GM12878 (cell line): ENCODE data around the gene LRP3. TPM values are rescaled to one million over a fixed set of nuclear protein-coding genes. Genes with fewer than 3 reads are reported as not detected.

Source experiments
- ATAC-seq: fragments of 200-7000 bp; cut with Tn5 transposase; 3 replicates; pipeline ENCODE4 v1.9.1; 2020; ENCODE audit warnings: mild to moderate bottlenecking, moderate library complexity
- BruUV-seq: library from RNA; stranded (reverse); fragments of 400-500 nt; replicated peaks from 2 replicates; lab custom pipeline; 2021; lab: Mats Ljungman, UMichigan
- CTCF ChIA-PET: fragments of 300-600 bp; sonication (Branson Sonifier 250); formaldehyde crosslinking; extraction: SDS; loops from one replicate; lab custom pipeline; 2021; ENCODE audit warnings: inconsistent platforms; lab: Yijun Ruan, JAX
- POLR2A ChIA-PET: fragments of 350-600 bp; formaldehyde crosslinking; extraction: SDS; loops from one replicate; lab custom pipeline; 2021; ENCODE audit warnings: inconsistent platforms; lab: Charles Lee
- RAD21 ChIA-PET: fragments of 300-600 bp; sonication (Branson Sonifier 250); formaldehyde crosslinking; loops from one replicate; lab custom pipeline; 2023; ENCODE audit warnings: antibody characterized with exemption; ENCODE audit not compliant: unreplicated experiment; lab: Charles Lee
- SMC1A ChIA-PET: fragments of 300-600 bp; sonication (Branson Sonifier 250); formaldehyde crosslinking; loops from one replicate; lab custom pipeline; 2023; ENCODE audit not compliant: unreplicated experiment, uncharacterized antibody; lab: Charles Lee
- DNase-seq: peaks from one replicate; pipeline ENCODE4 v3.0.0-alpha.2; 2011; ENCODE audit warnings: low read depth, low spot score
- FAIRE-seq: peaks from 3 replicates; lab custom pipeline; 2011; peaks lifted over from hg19 to GRCh38; lab: Jason Lieb, UNC
- H2AFZ ChIP-seq: 2 replicates; pipeline ENCODE4 v1.6.0; 2011; ENCODE audit warnings: low read depth, low read length, control low read depth; ENCODE audit not compliant: control insufficient read depth
- H3K27ac ChIP-seq: 2 replicates; pipeline ENCODE4 v1.5.1; 2011; ENCODE audit warnings: control low read depth; ENCODE audit not compliant: control insufficient read depth, insufficient read depth
- H3K27me3 ChIP-seq, 2 experiments: replicated peaks in 1 of 2; 2 replicates each; pipeline versions ENCODE4 v1.6.0 to v1.6.1; 2011; ENCODE audit warnings: low read length in 1 of 2; ENCODE audit not compliant: control insufficient read depth in 2 of 2, insufficient read depth in 2 of 2
- H3K36me3 ChIP-seq, 2 experiments: 2 replicates each; pipeline ENCODE4 v1.5.1; 2011; ENCODE audit warnings: low read length in 1 of 2; ENCODE audit not compliant: control insufficient read depth in 2 of 2, insufficient read depth in 2 of 2
- H3K4me1 ChIP-seq: 2 replicates; pipeline ENCODE4 v1.6.1; 2011; ENCODE audit warnings: mild to moderate bottlenecking, low read length, moderate library complexity, mixed read lengths; ENCODE audit not compliant: control insufficient read depth, insufficient read depth
- H3K4me2 ChIP-seq: 2 replicates; pipeline ENCODE4 v1.6.0; 2011; ENCODE audit warnings: control low read depth; ENCODE audit not compliant: control insufficient read depth, insufficient read depth
- H3K4me3 ChIP-seq: fragments of 200-600 bp; sonication (generic); 2 replicates; pipeline ENCODE4 v1.5.1; 2016
- H3K79me2 ChIP-seq: 2 replicates; pipeline ENCODE4 v1.6.0; 2011; ENCODE audit warnings: low read length; ENCODE audit not compliant: control insufficient read depth, insufficient read depth
- H3K9ac ChIP-seq: 2 replicates; pipeline ENCODE4 v1.8.0; 2011; ENCODE audit warnings: low read length, control low read depth, mixed read lengths; ENCODE audit not compliant: control insufficient read depth, insufficient read depth
- H3K9me3 ChIP-seq: replicated peaks from 3 replicates; pipeline ENCODE4 v1.5.1; 2011; ENCODE audit warnings: mild to moderate bottlenecking, low read length; ENCODE audit not compliant: control insufficient read depth, insufficient read depth
- H4K20me1 ChIP-seq: 2 replicates; pipeline ENCODE4 v1.6.0; 2011; ENCODE audit not compliant: control insufficient read depth, insufficient read depth
- BCL11A ChIP-seq: IDR thresholded peaks from 2 replicates; pipeline ENCODE4 v1.6.1; 2011; ENCODE audit warnings: low read depth, low read length
- CEBPB ChIP-seq, 2 experiments: fragments of 150-350 bp in 1 of 2; IDR thresholded peaks; 2 replicates each; pipeline ENCODE4 v1.6.1; 2012 to 2014; ENCODE audit warnings: low read depth in 2 of 2, low read length in 2 of 2, borderline replicate concordance in 1 of 2, inconsistent platforms in 1 of 2
- NFIC ChIP-seq: IDR thresholded peaks from 2 replicates; pipeline ENCODE4 v1.6.1; 2012; ENCODE audit warnings: low read depth, mild to moderate bottlenecking, inconsistent platforms, low read length, moderate library complexity
- NR2F1 ChIP-seq: fragments of 450-650 bp; conservative IDR thresholded peaks from 2 replicates; pipeline ENCODE4 v1.6.1; 2017; ENCODE audit warnings: mild to moderate bottlenecking
- RB1 ChIP-seq: fragments of 450-650 bp; formaldehyde crosslinking; IDR thresholded peaks from 2 replicates; pipeline ENCODE4 v1.6.1; 2017; ENCODE audit warnings: mild to moderate bottlenecking, borderline replicate concordance
- YY1 ChIP-seq: IDR thresholded peaks from 2 replicates; pipeline ENCODE4 v1.6.1; 2011; ENCODE audit warnings: low read depth, mild to moderate bottlenecking, low read length
- ZNF217 ChIP-seq: fragments of 450-650 bp; IDR thresholded peaks from 2 replicates; pipeline ENCODE4 v1.6.1; 2017; ENCODE audit warnings: antibody characterized with exemption, mild to moderate bottlenecking
- ZNF622 ChIP-seq: fragments of 450-650 bp; IDR thresholded peaks from 2 replicates; pipeline ENCODE4 v1.6.1; 2017; ENCODE audit warnings: mild to moderate bottlenecking, inconsistent platforms
- WGBS: methylation state at CpG from one replicate; pipeline ENCODE4 v1.1.6; 2016; ENCODE audit warnings: low lambda C conversion rate; ENCODE audit not compliant: insufficient replicate concordance, insufficient coverage; ENCODE audit errors: missing lambda C conversion rate; 5-methylcytosine and 5-hydroxymethylcytosine counted together
- in situ Hi-C: fragments of 300-500 bp; cut with MboI; formaldehyde crosslinking; loops from 9 replicates; pipeline ENCODE4 v1.14.3; 2018; ENCODE audit warnings: mixed read lengths
- intact Hi-C: fragments of 100-400 bp; cut with micrococcal nuclease; formaldehyde crosslinking; loops from one replicate; pipeline ENCODE4 v1.14.2; 2022; ENCODE audit not compliant: unreplicated experiment
- polyA plus RNA-seq, 11 experiments: library from polyadenylated mRNA; depleted of rRNA in 4 of 11; unstranded in 6 of 11; stranded (reverse) in 5 of 11; fragments of >200 nt; fragmentation: Nextera tagmentation in 4 of 11; fragmentation: Illumina TruSeq in 1 of 11; extraction: Ambion mirVana in 4 of 11; extraction: Trizol in 1 of 11; gene quantifications; 1 replicate in 1 of 11; 2 replicates in 10 of 11; pipeline versions ENCODE4 v1.2.1 to v1.2.3, GENCODE V29; 2011 to 2016; ENCODE audit warnings: inconsistent platforms in 2 of 11, missing spikeins in 2 of 11, low read depth in 1 of 11
- total RNA-seq, 4 experiments: library from RNA; depleted of rRNA in 3 of 4; stranded (reverse); fragments of >200 nt in 3 of 4; fragmentation: Illumina TruSeq in 1 of 4; extraction: Trizol in 1 of 4; gene quantifications; 2 replicates each; pipeline versions ENCODE4 v1.2.1 to v1.2.3, GENCODE V29; 2013 to 2021
- TF ChIP-seq, protein P1 (sequence below): fragments of 450-650 bp; formaldehyde crosslinking; IDR thresholded peaks from 2 replicates; pipeline ENCODE4 v1.4.0; 2022; ENCODE audit warnings: mild to moderate bottlenecking, moderate library complexity
- TF ChIP-seq, protein P2 (sequence below): fragments of 450-650 bp; IDR thresholded peaks from 2 replicates; pipeline ENCODE4 v1.6.1; 2017; ENCODE audit warnings: mild to moderate bottlenecking, moderate library complexity
- TF ChIP-seq, protein P3 (sequence below): IDR thresholded peaks from 2 replicates; pipeline ENCODE4 v1.6.1; 2012; ENCODE audit warnings: low read length, inconsistent platforms
- TF ChIP-seq, protein P4 (sequence below): IDR thresholded peaks from 2 replicates; pipeline ENCODE4 v1.6.1; 2012; ENCODE audit warnings: low read depth, low read length, improper control_type of control experiment

LRP3 gene
- total and polyA plus RNA-seq, 10 of the 15 experiments (the other 5 are each of a cell fraction or from before 2014, with no cell fraction given) = 0.12 to 3.2 (median 0.64) TPM; not detected in 2

DNA sequence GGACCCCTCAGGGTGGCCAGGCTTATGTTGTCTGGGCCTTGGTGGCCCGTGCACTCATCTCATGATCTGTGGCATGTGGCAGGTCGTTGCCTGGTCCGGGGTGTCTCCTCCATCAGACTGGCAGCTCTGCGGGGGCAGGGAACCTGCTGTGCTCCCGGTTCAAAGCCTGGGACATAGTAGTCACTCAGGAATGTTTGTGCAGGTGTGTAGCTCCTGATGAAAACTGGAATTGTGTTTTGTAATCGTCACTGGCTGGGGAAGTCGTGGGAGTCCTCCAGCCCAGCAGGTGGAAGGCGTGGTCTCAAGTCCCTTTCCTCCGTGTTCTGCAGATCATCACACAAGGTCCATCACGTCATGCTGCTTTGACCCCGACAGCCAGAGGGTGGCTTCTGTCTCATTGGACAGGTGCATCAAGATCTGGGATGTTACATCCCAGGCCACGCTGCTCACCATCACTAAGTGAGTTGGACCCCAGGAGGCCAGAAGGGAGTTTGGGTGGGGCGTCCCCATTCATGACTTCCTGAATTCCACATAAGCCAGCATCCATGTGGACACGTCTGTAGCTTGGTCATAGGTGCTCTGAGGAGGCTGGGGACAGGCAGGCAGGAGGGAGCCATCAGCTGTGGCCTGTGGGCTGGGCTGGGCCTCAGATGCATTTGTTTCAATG lies 43.1 kb upstream of the LRP3 start (continued):
- TF ChIP-seq BCL11A = no peak

DNA sequence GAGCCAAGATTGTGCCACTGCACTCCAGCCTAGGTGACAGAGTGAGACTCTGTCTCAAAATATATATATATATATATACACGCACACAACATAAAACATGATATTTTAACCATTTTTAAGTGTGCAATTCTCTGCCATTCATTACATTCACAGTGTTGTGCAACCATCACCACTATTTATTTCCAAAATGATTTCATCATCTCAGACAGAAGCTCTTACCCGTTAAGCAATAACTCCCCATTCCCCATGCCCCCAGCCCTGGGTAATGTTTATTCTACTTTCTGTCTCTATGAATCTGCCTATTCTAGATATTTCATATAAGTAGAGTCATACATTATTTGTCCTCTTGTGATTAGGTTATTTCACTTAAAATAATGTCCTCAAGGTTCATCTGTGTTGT lies 42.0 kb upstream of the LRP3 start:
- 94% methylated on average over 2 of the region's 2 CpGs for WGBS
- H3K4me1 ChIP-seq = no peaks in the 10 kb centered on the region
- no peaks in the 10 kb centered on the region for H4K20me1 ChIP-seq
- no peak overlapping the region for H3K4me3 ChIP-seq
- no TSS peak for BruUV-seq
- DNase-seq (no peak), ATAC-seq (no peak), FAIRE-seq (no peak)
- no peak overlapping the region for H3K27ac ChIP-seq
- POLR2A ChIA-PET = no interaction called here
- CTCF ChIA-PET = interaction anchor here (0.6 to 2.6 kb wide), 4 partner anchors 24 to 346 kb away, joined by 3 to 11 read pairs (median 3); no protein-coding TSS in a partner anchor
- H3K79me2 ChIP-seq = no peaks in the 10 kb centered on the region
- no peak overlapping the region for H3K4me2 ChIP-seq
- in situ Hi-C loops (no loop called here), intact Hi-C loops (no loop called here)
- no peaks in the 10 kb centered on the region for H3K36me3 ChIP-seq
- no peaks in the 10 kb centered on the region for H3K9me3 ChIP-seq
- SMC1A ChIA-PET = interaction anchor here (1.7 kb wide), 1 partner anchor 32 kb away, joined by 5 read pairs; no protein-coding TSS in a partner anchor
- H3K9ac ChIP-seq = no peak overlapping the region
- no peaks in the 10 kb centered on the region for H3K27me3 ChIP-seq
- H2AFZ ChIP-seq = no peak overlapping the region
- RAD21 ChIA-PET = no interaction called here
- TF ChIP-seq CEBPB (IDR thresholded peaks at IDR 0.05; ENCODE audit: borderline replicate concordance in 1 of 2, low read depth in 2 of 2, low read length in 2 of 2) (no peak), RB1 (no peak), ZNF217 (no peak), YY1 (no peak), NR2F1 (no peak), ZNF622 (no peak), NFIC (no peak)
- TF ChIP-seq, protein P1, sequence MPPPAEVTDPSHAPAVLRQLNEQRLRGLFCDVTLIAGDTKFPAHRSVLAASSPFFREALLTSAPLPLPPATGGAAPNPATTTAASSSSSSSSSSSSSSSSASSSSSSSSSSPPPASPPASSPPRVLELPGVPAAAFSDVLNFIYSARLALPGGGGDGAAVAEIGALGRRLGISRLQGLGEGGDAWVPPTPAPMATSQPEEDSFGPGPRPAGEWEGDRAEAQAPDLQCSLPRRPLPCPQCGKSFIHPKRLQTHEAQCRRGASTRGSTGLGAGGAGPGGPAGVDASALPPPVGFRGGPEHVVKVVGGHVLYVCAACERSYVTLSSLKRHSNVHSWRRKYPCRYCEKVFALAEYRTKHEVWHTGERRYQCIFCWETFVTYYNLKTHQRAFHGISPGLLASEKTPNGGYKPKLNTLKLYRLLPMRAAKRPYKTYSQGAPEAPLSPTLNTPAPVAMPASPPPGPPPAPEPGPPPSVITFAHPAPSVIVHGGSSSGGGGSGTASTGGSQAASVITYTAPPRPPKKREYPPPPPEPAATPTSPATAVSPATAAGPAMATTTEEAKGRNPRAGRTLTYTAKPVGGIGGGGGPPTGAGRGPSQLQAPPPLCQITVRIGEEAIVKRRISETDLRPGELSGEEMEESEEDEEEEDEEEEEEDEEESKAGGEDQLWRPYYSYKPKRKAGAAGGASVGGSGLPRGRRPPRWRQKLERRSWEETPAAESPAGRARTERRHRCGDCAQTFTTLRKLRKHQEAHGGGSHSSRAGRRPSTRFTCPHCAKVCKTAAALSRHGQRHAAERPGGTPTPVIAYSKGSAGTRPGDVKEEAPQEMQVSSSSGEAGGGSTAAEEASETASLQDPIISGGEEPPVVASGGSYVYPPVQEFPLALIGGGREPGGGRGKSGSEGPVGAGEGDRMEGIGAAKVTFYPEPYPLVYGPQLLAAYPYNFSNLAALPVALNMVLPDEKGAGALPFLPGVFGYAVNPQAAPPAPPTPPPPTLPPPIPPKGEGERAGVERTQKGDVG = no peak
- TF ChIP-seq, protein P2, sequence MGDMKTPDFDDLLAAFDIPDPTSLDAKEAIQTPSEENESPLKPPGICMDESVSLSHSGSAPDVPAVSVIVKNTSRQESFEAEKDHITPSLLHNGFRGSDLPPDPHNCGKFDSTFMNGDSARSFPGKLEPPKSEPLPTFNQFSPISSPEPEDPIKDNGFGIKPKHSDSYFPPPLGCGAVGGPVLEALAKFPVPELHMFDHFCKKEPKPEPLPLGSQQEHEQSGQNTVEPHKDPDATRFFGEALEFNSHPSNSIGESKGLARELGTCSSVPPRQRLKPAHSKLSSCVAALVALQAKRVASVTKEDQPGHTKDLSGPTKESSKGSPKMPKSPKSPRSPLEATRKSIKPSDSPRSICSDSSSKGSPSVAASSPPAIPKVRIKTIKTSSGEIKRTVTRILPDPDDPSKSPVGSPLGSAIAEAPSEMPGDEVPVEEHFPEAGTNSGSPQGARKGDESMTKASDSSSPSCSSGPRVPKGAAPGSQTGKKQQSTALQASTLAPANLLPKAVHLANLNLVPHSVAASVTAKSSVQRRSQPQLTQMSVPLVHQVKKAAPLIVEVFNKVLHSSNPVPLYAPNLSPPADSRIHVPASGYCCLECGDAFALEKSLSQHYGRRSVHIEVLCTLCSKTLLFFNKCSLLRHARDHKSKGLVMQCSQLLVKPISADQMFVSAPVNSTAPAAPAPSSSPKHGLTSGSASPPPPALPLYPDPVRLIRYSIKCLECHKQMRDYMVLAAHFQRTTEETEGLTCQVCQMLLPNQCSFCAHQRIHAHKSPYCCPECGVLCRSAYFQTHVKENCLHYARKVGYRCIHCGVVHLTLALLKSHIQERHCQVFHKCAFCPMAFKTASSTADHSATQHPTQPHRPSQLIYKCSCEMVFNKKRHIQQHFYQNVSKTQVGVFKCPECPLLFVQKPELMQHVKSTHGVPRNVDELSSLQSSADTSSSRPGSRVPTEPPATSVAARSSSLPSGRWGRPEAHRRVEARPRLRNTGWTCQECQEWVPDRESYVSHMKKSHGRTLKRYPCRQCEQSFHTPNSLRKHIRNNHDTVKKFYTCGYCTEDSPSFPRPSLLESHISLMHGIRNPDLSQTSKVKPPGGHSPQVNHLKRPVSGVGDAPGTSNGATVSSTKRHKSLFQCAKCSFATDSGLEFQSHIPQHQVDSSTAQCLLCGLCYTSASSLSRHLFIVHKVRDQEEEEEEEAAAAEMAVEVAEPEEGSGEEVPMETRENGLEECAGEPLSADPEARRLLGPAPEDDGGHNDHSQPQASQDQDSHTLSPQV = no peak
- TF ChIP-seq, protein P3, sequence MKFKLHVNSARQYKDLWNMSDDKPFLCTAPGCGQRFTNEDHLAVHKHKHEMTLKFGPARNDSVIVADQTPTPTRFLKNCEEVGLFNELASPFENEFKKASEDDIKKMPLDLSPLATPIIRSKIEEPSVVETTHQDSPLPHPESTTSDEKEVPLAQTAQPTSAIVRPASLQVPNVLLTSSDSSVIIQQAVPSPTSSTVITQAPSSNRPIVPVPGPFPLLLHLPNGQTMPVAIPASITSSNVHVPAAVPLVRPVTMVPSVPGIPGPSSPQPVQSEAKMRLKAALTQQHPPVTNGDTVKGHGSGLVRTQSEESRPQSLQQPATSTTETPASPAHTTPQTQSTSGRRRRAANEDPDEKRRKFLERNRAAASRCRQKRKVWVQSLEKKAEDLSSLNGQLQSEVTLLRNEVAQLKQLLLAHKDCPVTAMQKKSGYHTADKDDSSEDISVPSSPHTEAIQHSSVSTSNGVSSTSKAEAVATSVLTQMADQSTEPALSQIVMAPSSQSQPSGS = no peak
- TF ChIP-seq, protein P4, sequence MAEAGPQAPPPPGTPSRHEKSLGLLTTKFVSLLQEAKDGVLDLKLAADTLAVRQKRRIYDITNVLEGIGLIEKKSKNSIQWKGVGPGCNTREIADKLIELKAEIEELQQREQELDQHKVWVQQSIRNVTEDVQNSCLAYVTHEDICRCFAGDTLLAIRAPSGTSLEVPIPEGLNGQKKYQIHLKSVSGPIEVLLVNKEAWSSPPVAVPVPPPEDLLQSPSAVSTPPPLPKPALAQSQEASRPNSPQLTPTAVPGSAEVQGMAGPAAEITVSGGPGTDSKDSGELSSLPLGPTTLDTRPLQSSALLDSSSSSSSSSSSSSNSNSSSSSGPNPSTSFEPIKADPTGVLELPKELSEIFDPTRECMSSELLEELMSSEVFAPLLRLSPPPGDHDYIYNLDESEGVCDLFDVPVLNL = no peak
